GM19468 (cell line): Measurements from ENCODE around the gene STIMATE.

Experiments used
- ATAC-seq: cut with Tn5 transposase; IDR thresholded peaks from one replicate; pipeline ENCODE4 v1.9.1; 2021; ENCODE audit warnings: mild to moderate bottlenecking, moderate library complexity, moderate number of reproducible peaks; ENCODE audit not compliant: unreplicated experiment; ENCODE audit errors: extremely low read depth

The STIMATE gene

DNA sequence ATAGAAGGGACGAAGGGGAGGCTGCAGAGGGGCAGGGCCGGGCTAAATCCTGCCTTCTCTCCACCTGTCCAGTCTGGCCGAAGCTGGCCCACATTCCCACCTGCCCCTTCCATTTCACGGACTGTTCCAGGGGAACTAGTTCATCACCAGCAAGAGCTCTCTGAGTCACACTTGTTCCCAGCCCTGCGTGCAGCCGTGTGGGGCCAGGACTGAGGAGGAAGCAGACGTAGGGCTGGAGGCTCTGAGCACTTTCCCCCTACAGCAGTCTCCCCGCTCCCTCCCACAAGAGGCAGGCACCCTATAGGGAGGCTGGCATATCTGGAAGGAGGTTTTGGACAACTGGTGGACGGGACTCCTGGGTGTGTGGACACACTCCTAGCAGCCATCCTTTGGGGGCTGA lies 69.9 kb downstream of the STIMATE start:
- ATAC-seq = no peak

- ATAC-seq = no peak
Observed at GRCh38 chr3:52824037-52824436, 73.3 kb downstream of the STIMATE start.

GRCh38 chr3:52822363-52822762 lies 75.0 kb downstream of the STIMATE start:
- ATAC-seq = no peak

- no peak for ATAC-seq
Observed at GRCh38 chr3:52820736-52821135, 76.6 kb downstream of the STIMATE start.

DNA sequence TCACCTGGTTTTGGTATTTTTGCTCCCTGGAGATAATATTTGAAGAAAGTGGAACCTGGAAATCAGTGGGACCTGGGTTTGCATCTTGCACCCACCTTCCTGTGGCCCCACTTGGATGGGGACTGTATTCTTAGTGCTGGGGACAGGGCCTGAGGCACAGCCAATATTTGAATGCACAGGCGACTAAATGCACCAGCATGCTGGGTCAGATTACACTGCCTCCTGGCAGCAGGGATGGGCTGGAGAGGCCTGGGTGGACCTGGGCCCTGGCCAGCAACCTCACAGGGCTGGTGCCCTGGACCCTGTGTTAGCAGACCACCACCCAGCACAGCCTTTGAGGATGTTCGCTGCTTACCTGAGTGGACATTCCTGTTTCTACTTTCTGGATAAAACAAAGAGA lies 77.4 kb downstream of the STIMATE start:
- no peak for ATAC-seq

GRCh38 chr3:52817860-52818259 lies 79.5 kb downstream of the STIMATE start:
- ATAC-seq = no peak

DNA sequence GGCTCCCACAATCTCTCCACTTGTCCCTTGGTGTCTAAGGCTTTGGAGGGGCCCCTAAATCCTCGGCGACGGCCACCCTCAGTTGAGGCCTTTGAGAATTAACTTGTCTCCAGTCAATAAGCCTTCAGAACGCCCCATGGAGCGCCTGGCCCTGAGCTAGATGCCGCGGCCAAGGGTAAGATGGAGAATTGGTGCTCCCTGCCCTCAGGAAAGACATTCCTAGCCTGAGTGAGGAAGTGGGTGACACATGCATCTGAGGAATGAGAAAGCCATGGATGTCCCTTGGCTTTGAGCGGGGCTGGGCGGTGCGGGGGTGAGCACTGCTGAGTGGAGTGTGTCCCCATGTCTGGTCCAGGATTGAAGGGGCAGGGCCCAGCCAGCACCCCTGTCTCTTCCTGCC lies 80.1 kb downstream of the STIMATE start:
- ATAC-seq = no peak

DNA sequence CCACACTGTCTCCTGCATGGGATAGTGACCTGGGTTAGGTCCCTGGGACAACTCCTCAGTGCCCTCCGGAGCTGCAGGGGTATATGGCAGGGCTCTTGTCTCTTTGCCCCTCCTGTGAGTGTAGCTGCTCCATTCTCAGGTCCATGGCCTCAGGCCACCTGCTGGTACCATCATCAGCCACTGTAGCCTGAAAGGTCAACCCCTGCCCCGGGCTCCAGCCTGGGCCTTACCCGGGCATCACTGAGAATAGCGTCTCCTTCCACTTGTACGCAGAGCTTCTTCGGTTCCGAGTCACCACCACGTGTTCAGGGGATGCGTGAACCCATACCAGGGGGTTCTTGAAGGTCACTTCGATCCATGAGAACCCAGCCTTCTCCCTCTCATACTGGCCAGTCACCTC lies 80.7 kb downstream of the STIMATE start:
- ATAC-seq = no peak

GRCh38 chr3:52816199-52816598 lies 81.1 kb downstream of the STIMATE start:
- no peak for ATAC-seq

DNA sequence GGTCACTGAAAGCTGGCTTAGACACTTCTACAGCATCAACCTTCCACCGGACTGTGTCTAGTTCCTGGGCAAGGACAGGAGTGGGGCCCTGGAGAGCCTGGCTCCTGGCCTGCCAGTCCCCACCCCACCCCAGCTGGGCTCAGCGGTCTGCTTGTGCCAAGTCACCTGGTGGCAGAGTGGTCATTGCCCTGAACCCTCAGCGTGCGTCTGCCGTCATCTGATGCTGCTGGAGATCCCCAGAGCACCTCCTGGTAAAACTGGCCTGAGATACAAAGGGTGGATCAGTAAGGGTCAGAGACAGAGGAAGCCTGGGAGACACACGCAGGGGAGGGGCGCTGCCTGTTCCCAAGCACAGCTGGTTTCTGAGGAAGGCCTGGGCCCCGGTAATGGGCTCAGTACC lies 83.5 kb downstream of the STIMATE start:
- no peak for ATAC-seq

- no peak for ATAC-seq
Observed at GRCh38 chr3:52811452-52812011, 85.8 kb downstream of the STIMATE start.

DNA sequence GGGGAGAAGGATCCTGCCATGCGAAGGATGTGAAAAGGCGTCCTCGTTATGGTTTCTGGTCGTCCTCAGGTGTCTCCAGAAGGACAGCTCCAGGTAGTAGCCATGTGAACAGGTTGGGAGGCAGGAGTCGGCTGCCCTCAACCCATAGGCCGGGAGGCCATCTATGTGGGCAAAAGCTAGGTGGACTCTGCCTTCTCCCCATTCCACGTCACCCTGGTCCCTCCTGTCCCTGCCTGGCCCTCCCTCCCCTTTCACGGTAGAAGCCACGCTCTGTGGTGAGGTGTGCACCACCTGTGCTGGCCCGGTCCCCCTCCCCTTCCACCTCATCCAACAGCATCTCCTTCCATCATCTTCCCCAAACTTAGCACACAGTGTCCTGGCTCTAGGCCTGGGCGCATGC lies 86.4 kb downstream of the STIMATE start:
- ATAC-seq = no peak

GRCh38 chr3:52809662-52810377 lies 87.5 kb downstream of the STIMATE start:
- ATAC-seq = no peak

- no peak for ATAC-seq
Observed at GRCh38 chr3:52809149-52809548, 88.2 kb downstream of the STIMATE start.

- no peak for ATAC-seq
Observed at GRCh38 chr3:52805270-52806039, 91.9 kb downstream of the STIMATE start.

DNA sequence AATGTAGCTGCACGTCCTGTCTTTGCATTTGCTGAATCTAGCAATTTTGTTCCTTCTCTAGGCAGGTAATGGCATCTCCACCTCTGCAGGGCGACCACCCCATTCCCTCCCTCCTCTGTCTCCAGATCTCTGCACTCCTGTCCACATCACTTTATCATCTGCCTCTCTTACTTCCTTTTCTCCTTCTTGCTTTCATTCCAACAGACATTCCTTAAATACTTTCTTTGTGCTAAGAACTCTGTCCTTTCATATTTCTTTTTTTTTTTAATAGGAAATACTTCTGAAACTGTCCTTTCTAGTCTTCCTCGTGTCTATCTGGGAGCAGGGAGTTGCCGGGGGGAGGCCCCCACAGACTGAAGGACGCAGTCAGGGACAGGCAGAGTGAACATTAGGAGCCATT lies 95.5 kb downstream of the STIMATE start:
- no peak for ATAC-seq

- ATAC-seq = no peak
Observed at GRCh38 chr3:52800079-52800478, 97.3 kb downstream of the STIMATE start.

DNA sequence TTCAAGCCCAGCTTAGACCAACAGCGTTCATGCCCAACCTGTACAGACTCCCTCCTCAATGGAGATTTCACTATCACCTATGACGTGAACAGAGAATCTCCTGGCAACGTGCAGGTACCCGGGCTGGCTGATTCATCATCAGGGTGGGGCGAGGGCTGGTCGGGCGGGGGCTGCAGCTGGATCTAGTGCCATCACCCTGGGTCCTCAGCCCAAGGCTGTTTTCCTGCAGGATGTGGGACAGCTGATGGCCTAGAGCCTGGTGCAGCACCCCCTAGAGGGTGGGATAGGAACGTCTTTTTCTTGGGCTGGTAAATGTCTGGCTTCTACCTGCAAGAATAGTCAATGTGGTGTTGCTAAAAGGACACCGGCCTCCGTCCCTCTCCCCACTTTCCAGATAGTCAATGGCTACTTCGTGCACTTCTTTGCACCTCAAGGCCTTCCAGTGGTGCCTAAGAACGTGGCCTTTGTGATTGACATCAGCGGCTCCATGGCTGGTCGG lies 98.3 kb downstream of the STIMATE start:
- ATAC-seq = no peak

DNA sequence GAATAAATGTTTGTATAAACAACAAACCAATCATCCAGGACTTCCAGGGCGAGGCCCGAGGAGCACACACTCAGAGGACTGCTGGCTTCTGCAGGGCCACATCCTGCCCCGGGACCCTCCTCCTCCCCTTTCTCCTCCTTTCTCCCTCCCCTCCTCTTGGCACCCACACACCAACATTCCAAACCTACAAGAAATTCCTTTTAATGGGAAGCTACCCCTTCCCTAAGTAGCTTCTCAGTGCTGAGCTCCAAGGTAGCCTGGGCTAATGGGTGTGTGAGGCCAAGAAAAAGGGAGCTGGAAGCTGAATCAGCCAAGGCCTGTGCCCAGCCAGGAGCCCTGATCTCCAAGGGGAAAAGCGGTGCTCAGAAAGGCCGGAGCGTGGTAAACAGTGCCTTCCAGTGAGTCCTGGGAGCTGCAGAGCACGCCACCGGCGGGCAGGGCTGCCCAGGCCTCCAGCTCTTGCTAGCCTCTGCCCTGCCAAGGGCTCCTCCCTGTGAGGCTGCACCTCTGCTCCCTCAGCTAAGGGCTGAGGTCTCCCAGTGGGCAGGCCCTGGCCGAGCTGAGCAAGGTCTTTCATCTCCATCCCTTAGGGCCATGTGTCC lies 98.9 kb downstream of the STIMATE start:
- ATAC-seq = no peak

GRCh38 chr3:52796411-52796810 lies 100.9 kb downstream of the STIMATE start:
- no peak for ATAC-seq
